HCT116 (cell line): Measurements from ENCODE around the gene IL4. TPM values are rescaled to one million over a fixed set of nuclear protein-coding genes. Genes with fewer than 3 reads are reported as not detected.

Experiments
- ATAC-seq: fragments of 200-7000 bp; cut with Tn5 transposase; 2 replicates; pipeline ENCODE4 v1.9.1; 2020; ENCODE audit warnings: mild to moderate bottlenecking, moderate library complexity
- BruUV-seq: library from RNA; stranded (reverse); fragments of 400-500 nt; replicated peaks from 2 replicates; lab custom pipeline; 2021; lab: Mats Ljungman, UMichigan
- CTCF ChIA-PET: fragments of 300-600 bp; sonication (Branson Sonifier 250); formaldehyde crosslinking; loops from one replicate; lab custom pipeline; 2021; ENCODE audit warnings: antibody characterized with exemption; lab: Charles Lee
- POLR2A ChIA-PET: fragments of 300-600, 350-600 bp; sonication (Branson Sonifier 250); formaldehyde crosslinking; loops from one replicate; lab custom pipeline; 2021; ENCODE audit warnings: antibody characterized with exemption; lab: Charles Lee
- RAD21 ChIA-PET, 2 experiments: fragments of 300-600 bp; sonication (Branson Sonifier 250); formaldehyde crosslinking; loops; one replicate each; lab custom pipeline; 2023; ENCODE audit warnings: low total read pairs in 2 of 2; ENCODE audit not compliant: uncharacterized antibody in 2 of 2, unreplicated experiment in 2 of 2, low non-redundant PET in 1 of 2; lab: Charles Lee
- DNase-seq: peaks from one replicate; pipeline ENCODE4 v3.0.0-alpha.2; 2010; ENCODE audit warnings: low read depth, low spot score
- H2AFZ ChIP-seq: fragments of 200-600 bp; shearing (Covaris generic), sonication (generic); 2 replicates; pipeline ENCODE4 v1.6.1; 2017; ENCODE audit warnings: low read depth, mixed run types, mixed read lengths, antibody characterized with exemption, low read length; ENCODE audit not compliant: poor library complexity, severe bottlenecking
- H3K27ac ChIP-seq: 2 replicates; pipeline ENCODE4 v1.5.1; 2012; ENCODE audit warnings: low read depth, low read length
- H3K27me3 ChIP-seq: fragments of 200-600 bp; sonication (generic); 2 replicates; pipeline ENCODE4 v1.6.1; 2016; ENCODE audit warnings: mixed run types, low read length, mixed read lengths; ENCODE audit not compliant: insufficient read depth
- H3K36me3 ChIP-seq, 2 experiments: fragments of 200-500 bp in 1 of 2; fragments of 200-600 bp in 1 of 2; sonication (Bioruptor generic) in 1 of 2; sonication (generic) in 1 of 2; 2 replicates each; pipeline versions ENCODE4 v1.5.1 to v1.6.1; 2014 to 2016; ENCODE audit warnings: low read length in 2 of 2, inconsistent platforms in 1 of 2, mixed read lengths in 1 of 2, mixed run types in 1 of 2; ENCODE audit not compliant: insufficient read depth in 2 of 2, control insufficient read depth in 1 of 2
- H3K4me1 ChIP-seq, 2 experiments: fragments of 200-600 bp in 1 of 2; sonication (generic) in 1 of 2; 2 replicates each; pipeline versions ENCODE4 v1.5.1 to v1.6.1; 2012 to 2017; ENCODE audit warnings: low read length in 2 of 2, inconsistent platforms in 1 of 2, mild to moderate bottlenecking in 1 of 2, mixed read lengths in 1 of 2, mixed run types in 1 of 2, moderate library complexity in 1 of 2; ENCODE audit not compliant: insufficient read depth in 2 of 2, control insufficient read depth in 1 of 2
- H3K4me2 ChIP-seq: fragments of 200-600 bp; sonication (generic); 2 replicates; pipeline ENCODE4 v1.6.1; 2017; ENCODE audit warnings: mixed run types, low read length, mixed read lengths
- H3K4me3 ChIP-seq, 2 experiments: fragments of 200-600 bp in 1 of 2; sonication (generic) in 1 of 2; replicated peaks in 1 of 2; 2 replicates each; pipeline ENCODE4 v1.5.1; 2011 to 2016; ENCODE audit warnings: low read length in 2 of 2, control low read depth in 1 of 2, low read depth in 1 of 2, mild to moderate bottlenecking in 1 of 2, mixed read lengths in 1 of 2, mixed run types in 1 of 2
- H3K79me2 ChIP-seq: fragments of 200-600 bp; sonication (generic); 2 replicates; pipeline ENCODE4 v1.6.1; 2017; ENCODE audit warnings: mild to moderate bottlenecking, mixed run types, low read length, moderate library complexity, mixed read lengths; ENCODE audit not compliant: insufficient read depth
- H3K9ac ChIP-seq: fragments of 200-600 bp; sonication (generic); 2 replicates; pipeline ENCODE4 v1.6.1; 2016; ENCODE audit warnings: low read length, mixed read lengths
- H3K9me2 ChIP-seq: fragments of 200-600 bp; sonication (generic), shearing (Covaris generic); 2 replicates; pipeline ENCODE4 v1.6.1; 2017; ENCODE audit warnings: mixed run types, mild to moderate bottlenecking, moderate library complexity; ENCODE audit not compliant: insufficient read depth
- H3K9me3 ChIP-seq, 2 experiments: fragments of 200-500 bp in 1 of 2; fragments of 200-600 bp in 1 of 2; sonication (Bioruptor generic) in 1 of 2; sonication (generic) in 1 of 2; 2 replicates each; pipeline ENCODE4 v1.6.1; 2014 to 2017; ENCODE audit warnings: low read length in 2 of 2, mixed read lengths in 2 of 2, inconsistent platforms in 1 of 2, low read depth in 1 of 2, mild to moderate bottlenecking in 1 of 2, mixed run types in 1 of 2, moderate library complexity in 1 of 2; ENCODE audit not compliant: control insufficient read depth in 1 of 2, insufficient read depth in 1 of 2
- H4K20me1 ChIP-seq: fragments of 200-600 bp; sonication (generic), shearing (Covaris generic); 2 replicates; pipeline ENCODE4 v1.6.1; 2017; ENCODE audit warnings: mixed run types, mild to moderate bottlenecking, moderate library complexity; ENCODE audit not compliant: insufficient read depth
- EZH2 ChIP-seq: fragments of 200-600 bp; sonication (generic); IDR thresholded peaks from 2 replicates; pipeline ENCODE4 v1.6.1; 2017; ENCODE audit warnings: antibody characterized with exemption, mixed run types
- EZH2phosphoT487 ChIP-seq: fragments of 200-600 bp; IDR thresholded peaks from 2 replicates; pipeline ENCODE4 v1.6.1; 2018; ENCODE audit warnings: antibody characterized with exemption, borderline replicate concordance
- JUND ChIP-seq: IDR thresholded peaks from 2 replicates; pipeline ENCODE4 v1.6.1; 2012
- POLR2AphosphoS5 ChIP-seq: IDR thresholded peaks from 2 replicates; pipeline ENCODE4 v1.6.1; 2011; ENCODE audit warnings: mild to moderate bottlenecking, low read depth, low read length, moderate library complexity
- SP1 ChIP-seq: IDR thresholded peaks from 2 replicates; pipeline ENCODE4 v1.6.1; 2012; ENCODE audit warnings: low read depth
- intact Hi-C: fragments of 100-400 bp; cut with micrococcal nuclease; formaldehyde crosslinking; loops from 2 replicates; pipeline ENCODE4 v1.10.0; 2022
- total RNA-seq: library from RNA; stranded (reverse); gene quantifications from one replicate; pipeline ENCODE4 v1.2.1, GENCODE V29; 2021; ENCODE audit not compliant: unreplicated experiment
- TF ChIP-seq, protein P1 (sequence below): IDR thresholded peaks from 2 replicates; pipeline ENCODE4 v1.6.1; 2012

The IL4 gene
- total RNA-seq, 1 experiment from 2014 or later = not detected

DNA sequence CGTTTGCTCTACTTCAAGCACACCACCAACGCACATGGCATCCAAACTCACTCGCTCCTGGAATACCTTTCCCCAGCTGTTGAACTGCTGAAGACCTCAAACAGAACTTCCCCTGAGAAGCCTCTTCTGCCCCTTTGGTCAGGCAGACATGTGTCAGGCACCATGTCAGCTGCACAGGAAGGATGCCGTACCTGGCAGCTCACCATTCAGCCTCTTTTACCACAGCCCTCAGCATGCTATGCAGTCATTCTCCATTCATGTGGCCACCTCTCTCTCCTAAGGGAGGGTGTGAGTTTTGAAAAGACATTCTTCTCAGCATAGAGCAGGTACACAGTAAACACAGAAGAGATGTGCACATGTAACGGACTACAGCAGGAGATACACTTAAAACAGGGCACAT lies 14.2 kb downstream of the IL4 start:
- DNase-seq = no peak
- BruUV-seq = no TSS peak
- Histone ChIP-seq H2AFZ (no peak overlapping the region), H3K36me3 (no peaks in the 10 kb centered on the region), H3K9me2 (no peaks in the 10 kb centered on the region), H3K4me2 (no peak overlapping the region), H3K27ac (no peak overlapping the region), H3K9ac (no peak overlapping the region), H3K4me3 (no peak overlapping the region)
- intact Hi-C loops = no loop called here
- POLR2A ChIA-PET = no interaction called here
- TF ChIP-seq SP1 = no peak
- TF ChIP-seq EZH2 = no peak
- no peak for TF ChIP-seq EZH2phosphoT487
- TF ChIP-seq JUND = no peak
- TF ChIP-seq, all 23 proteins: peak for 0
- Histone ChIP-seq H3K27me3 (no peaks in the 10 kb centered on the region), H3K79me2 (no peaks in the 10 kb centered on the region), H4K20me1 (no peaks in the 10 kb centered on the region), H3K4me1 (peaks cover 0 to 3% of the 10 kb centered on the region in 2 experiments; a peak in 1 of 4 replicates), H3K9me3 (no peaks in the 10 kb centered on the region)
- ChIA-PET RAD21 (no interaction called here), CTCF (no interaction called here)
- ATAC-seq = no peak

DNA sequence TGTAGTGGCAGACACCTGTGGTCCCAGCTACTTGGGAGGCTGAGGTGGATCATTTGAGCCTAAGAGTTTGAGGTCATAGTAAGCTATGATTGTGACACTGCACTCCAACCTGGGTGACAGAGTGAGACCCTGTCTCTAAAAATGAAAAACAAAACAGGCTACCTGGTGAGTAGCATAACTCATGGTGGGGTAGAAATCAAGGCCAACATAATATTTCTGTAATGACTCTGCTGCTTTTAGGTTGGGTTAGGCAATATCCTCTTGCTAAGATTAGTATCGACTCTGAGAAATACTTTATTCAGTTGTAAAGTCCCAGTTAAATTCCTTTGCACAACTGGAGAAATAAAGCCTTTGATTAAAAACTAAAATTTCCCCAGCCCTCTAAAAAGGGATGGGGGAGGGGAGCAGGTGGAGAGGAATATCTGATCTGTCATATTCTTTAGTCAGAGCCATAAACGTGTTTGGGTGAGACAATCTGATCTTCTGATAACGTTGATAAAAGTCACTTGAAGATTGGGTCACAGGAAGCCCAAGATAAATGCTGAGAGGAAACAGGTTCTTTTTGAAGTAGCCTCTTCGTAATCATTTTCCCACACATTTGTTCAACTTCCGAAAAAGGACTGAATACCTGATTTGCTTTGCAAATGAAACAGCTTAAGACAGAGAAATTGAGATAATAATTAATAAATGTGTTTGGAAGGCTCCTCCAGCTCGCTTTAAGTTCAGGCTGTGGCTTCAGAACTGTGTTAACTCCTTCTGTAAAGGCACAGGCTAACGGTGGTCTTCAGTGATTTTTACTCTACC lies 14.9 kb downstream of the IL4 start:
- Histone ChIP-seq H3K79me2 (no peaks in the 10 kb centered on the region), H3K9me2 (no peaks in the 10 kb centered on the region), H3K36me3 (no peaks in the 10 kb centered on the region), H3K4me2 (no peak overlapping the region), H3K4me1 (peaks cover 0 to 3% of the 10 kb centered on the region in 2 experiments; a peak in 1 of 4 replicates)
- no TSS peak for BruUV-seq
- intact Hi-C loops = no loop called here
- ChIA-PET POLR2A (no interaction called here), CTCF (no interaction called here)
- TF ChIP-seq, protein P1, sequence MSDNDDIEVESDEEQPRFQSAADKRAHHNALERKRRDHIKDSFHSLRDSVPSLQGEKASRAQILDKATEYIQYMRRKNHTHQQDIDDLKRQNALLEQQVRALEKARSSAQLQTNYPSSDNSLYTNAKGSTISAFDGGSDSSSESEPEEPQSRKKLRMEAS = no peak
- no peak for TF ChIP-seq JUND
- TF ChIP-seq POLR2AphosphoS5 = no peak
- no peak for TF ChIP-seq SP1
- TF ChIP-seq, all 23 proteins: peak for 0
- RAD21 ChIA-PET = no interaction called here
- ATAC-seq (no peak), DNase-seq (no peak)
- H3K4me3 ChIP-seq = no peak overlapping the region
- H3K9me3 ChIP-seq = no peaks in the 10 kb centered on the region
- no peak overlapping the region for H3K9ac ChIP-seq
- no peak overlapping the region for H3K27ac ChIP-seq
- no peaks in the 10 kb centered on the region for H3K27me3 ChIP-seq
- H2AFZ ChIP-seq = no peak overlapping the region
- no peaks in the 10 kb centered on the region for H4K20me1 ChIP-seq
